HepG2 (cell line): ENCODE data around the gene SCNM1. TPM values are rescaled to one million over a fixed set of nuclear protein-coding genes. Genes with fewer than 3 reads are reported as not detected.

Source experiments
- ATRX ChIP-seq: sonication (generic); formaldehyde crosslinking; IDR thresholded peaks from 2 replicates; pipeline ENCODE4 v1.4.0; 2020; ENCODE audit warnings: missing genetic modification reagents, borderline replicate concordance
- BORCS8-MEF2B ChIP-seq: sonication (generic); formaldehyde crosslinking; IDR thresholded peaks from 2 replicates; pipeline ENCODE4 v1.8.0; 2022; ENCODE audit warnings: mild to moderate bottlenecking, missing genetic modification reagents
- CENPX ChIP-seq: sonication (generic); formaldehyde crosslinking; IDR thresholded peaks from 2 replicates; pipeline ENCODE4 v1.9.0; 2021; ENCODE audit warnings: mild to moderate bottlenecking, missing genetic modification reagents, moderate library complexity
- GATAD2A ChIP-seq: IDR thresholded peaks from 2 replicates; pipeline ENCODE4 v1.6.1; 2016
- GZF1 ChIP-seq: sonication (generic); formaldehyde crosslinking; IDR thresholded peaks from 2 replicates; pipeline ENCODE4 v1.5.1; 2020; ENCODE audit warnings: mild to moderate bottlenecking, missing genetic modification reagents
- NFATC3 ChIP-seq: sonication (generic); formaldehyde crosslinking; IDR thresholded peaks from 2 replicates; pipeline ENCODE4 v1.5.1; 2020; ENCODE audit warnings: mild to moderate bottlenecking, missing genetic modification reagents
- RBM39 ChIP-seq: fragments of 200-400 bp; formaldehyde crosslinking; IDR thresholded peaks from one replicate; pipeline ENCODE4 v1.6.1; 2018; ENCODE audit warnings: antibody characterized with exemption, mild to moderate bottlenecking, low read depth, low read length; ENCODE audit not compliant: poor library complexity, severe bottlenecking
- RXRA ChIP-seq: sonication (generic); formaldehyde crosslinking; IDR thresholded peaks from 2 replicates; pipeline ENCODE4 v1.5.1; 2020; ENCODE audit warnings: missing genetic modification reagents
- SP140L ChIP-seq: sonication (generic); formaldehyde crosslinking; IDR thresholded peaks from 2 replicates; pipeline ENCODE4 v1.4.0; 2020; ENCODE audit warnings: missing genetic modification reagents, borderline replicate concordance
- XBP1 ChIP-seq: sonication (generic); formaldehyde crosslinking; IDR thresholded peaks from 2 replicates; pipeline ENCODE4 v1.5.0; 2020; ENCODE audit warnings: missing genetic modification reagents
- ZBTB26 ChIP-seq: IDR thresholded peaks from 2 replicates; pipeline ENCODE4 v1.6.1; 2016; ENCODE audit warnings: missing compliant biosample characterization, missing genetic modification reagents, borderline replicate concordance
- ZKSCAN8 ChIP-seq: IDR thresholded peaks from 2 replicates; pipeline ENCODE4 v1.6.1; 2016; ENCODE audit warnings: borderline replicate concordance, missing genetic modification reagents, missing compliant biosample characterization
- ZMAT3 ChIP-seq: sonication (generic); formaldehyde crosslinking; conservative IDR thresholded peaks from 2 replicates; pipeline ENCODE4 v1.7.0; 2021; ENCODE audit warnings: missing genetic modification reagents
- ZNF263 ChIP-seq: sonication (generic); formaldehyde crosslinking; IDR thresholded peaks from 2 replicates; pipeline ENCODE4 v1.4.0; 2020; ENCODE audit warnings: missing genetic modification reagents
- ZNF276 ChIP-seq: sonication (generic); formaldehyde crosslinking; IDR thresholded peaks from 2 replicates; pipeline ENCODE4 v1.4.0; 2020; ENCODE audit warnings: mild to moderate bottlenecking, low read depth, missing genetic modification reagents
- ZNF609 ChIP-seq: sonication (generic); formaldehyde crosslinking; IDR thresholded peaks from 2 replicates; pipeline ENCODE4 v1.4.0; 2020; ENCODE audit warnings: mild to moderate bottlenecking, missing genetic modification reagents, borderline replicate concordance
- ZXDC ChIP-seq: sonication (generic); formaldehyde crosslinking; IDR thresholded peaks from 2 replicates; pipeline ENCODE4 v1.5.0; 2020; ENCODE audit warnings: mild to moderate bottlenecking, missing genetic modification reagents
- polyA plus RNA-seq, 8 experiments: library from polyadenylated mRNA; depleted of rRNA in 3 of 8; stranded (reverse) in 7 of 8; unstranded in 1 of 8; fragments of >200 nt; fragmentation: Illumina TruSeq in 4 of 8; extraction: Trizol in 4 of 8; gene quantifications; 2 replicates each; pipeline versions ENCODE4 v1.2.1 to v1.2.3, GENCODE V29; 2011 to 2016; ENCODE audit warnings: low read depth in 4 of 8, missing spikeins in 1 of 8, mixed read lengths in 1 of 8; ENCODE audit not compliant: insufficient read depth in 1 of 8
- total RNA-seq, 5 experiments: library from RNA; depleted of rRNA; stranded (reverse); fragments of >200 nt; fragmentation: Illumina TruSeq; extraction: Trizol; gene quantifications; 2 replicates each; pipeline ENCODE4 v1.2.3, GENCODE V29; 2016; ENCODE audit warnings: low read depth in 1 of 5

SCNM1 gene
- total and polyA plus RNA-seq, 2 of the 13 experiments (the other 11 are each of a cell fraction or from before 2014, with no cell fraction given): 16.3 to 31.5 TPM

- TF ChIP-seq ZXDC: no peak
- peak; percentile 20; the same call in 1 of the 2 replicates for TF ChIP-seq ZNF609 (CRISPR knock-in tag)
- peak; percentile 66; the same call in 1 of the 2 replicates for TF ChIP-seq XBP1 (CRISPR knock-in tag)
- peak; percentile 77; the same call in 1 of the 2 replicates for TF ChIP-seq ZNF276 (CRISPR knock-in tag)
- TF ChIP-seq ZBTB26 (CRISPR knock-in tag): no peak
- TF ChIP-seq GZF1 (CRISPR knock-in tag): 0 out of 2 replicates have a peak, but pooled peaks have one; percentile 51
- peak; percentile 37; the same call in 1 of the 2 replicates for TF ChIP-seq BORCS8-MEF2B (CRISPR knock-in tag)
- TF ChIP-seq CENPX (CRISPR knock-in tag): no peak
- 0 out of 2 replicates have a peak, but pooled peaks have one; percentile 42 for TF ChIP-seq RXRA
- peak; percentile 67 for TF ChIP-seq ZKSCAN8 (CRISPR knock-in tag)
- peak; percentile 81; the same call in 1 of the 2 replicates for TF ChIP-seq ZMAT3 (CRISPR knock-in tag)
- no peak for TF ChIP-seq ATRX
- no peak for TF ChIP-seq RBM39
- 0 out of 2 replicates have a peak, but pooled peaks have one; percentile 40 for TF ChIP-seq NFATC3 (CRISPR knock-in tag)
- TF ChIP-seq SP140L: peak; percentile 66; the same call in 1 of the 2 replicates
- peak; percentile 28; the same call in 1 of the 2 replicates for TF ChIP-seq ZNF263 (CRISPR knock-in tag)
- peak; percentile 69 for TF ChIP-seq GATAD2A (CRISPR knock-in tag)
Observed at GRCh38 chr1:151165738-151166504, at the start of gene SCNM1, which contains the start of gene LYSMD1 (continued).
